Measurements from ENCODE around the gene MFSD2A.
A peak's percentile ranks its signal among the peaks of the same experiment; 100 is the strongest.
"Not testable (repeated sequence)": the region's sequence is repeated elsewhere in the genome, so short reads cannot be mapped to it uniquely, and the experiment has no call there.

MFSD2A gene

GRCh38 chr1:39954870-39955546 is at the start of gene MFSD2A:
Gene MFSD2A (plus strand): TSS chr1:39955145. CDS start chr1:39955293, 148 bp downstream.
- DNase-seq (ENCODE audit: low read depth in 2 of 2) = peak; percentile 84 to 92

DNA sequence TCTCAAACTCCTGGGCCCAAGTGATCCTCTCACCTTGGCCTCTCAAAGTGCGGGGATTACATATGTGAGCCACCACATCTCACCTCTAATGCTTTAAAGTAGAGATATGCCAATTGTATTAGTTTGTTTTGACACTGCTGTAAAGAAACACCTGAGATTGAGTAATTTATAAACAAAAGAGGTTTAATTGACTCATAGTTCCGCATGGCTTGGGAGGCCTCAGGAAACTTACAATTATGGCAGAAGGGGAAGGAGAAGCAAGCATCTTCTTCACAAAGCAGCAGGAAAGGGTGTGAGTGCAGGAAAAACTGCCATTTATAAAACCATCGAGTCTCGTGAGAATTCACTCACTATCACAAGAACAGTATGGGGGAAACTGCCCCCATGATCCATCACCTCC is 49.8 kb upstream of the MFSD2A start:
- no peak for DNase-seq (ENCODE audit: low read depth in 2 of 2)

GRCh38 chr1:39907528-39908453 is 47.2 kb upstream of the MFSD2A start:
- no peak for DNase-seq (ENCODE audit: low read depth in 2 of 2)

DNA sequence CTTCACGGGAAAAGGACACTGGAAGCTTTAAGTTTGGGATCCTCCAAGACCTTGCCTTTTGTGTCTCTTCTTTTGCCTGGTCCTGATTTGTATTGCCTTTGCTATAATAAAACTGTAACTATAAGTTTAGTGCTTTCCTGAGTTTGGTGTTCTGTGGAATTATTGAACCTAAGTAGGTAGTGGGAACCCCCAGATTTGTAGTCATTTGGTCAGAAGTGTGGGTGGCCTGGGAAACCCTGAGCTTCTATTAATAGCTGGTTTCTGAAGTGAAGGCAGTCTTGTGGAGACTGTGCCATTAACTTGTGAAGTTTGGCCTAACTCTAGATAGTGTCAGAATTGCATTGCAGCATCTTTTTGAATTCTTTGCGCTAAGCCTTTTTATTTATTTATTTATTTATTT is 46.4 kb upstream of the MFSD2A start:
- DNase-seq (ENCODE audit: low read depth in 2 of 2) = no peak

DNA sequence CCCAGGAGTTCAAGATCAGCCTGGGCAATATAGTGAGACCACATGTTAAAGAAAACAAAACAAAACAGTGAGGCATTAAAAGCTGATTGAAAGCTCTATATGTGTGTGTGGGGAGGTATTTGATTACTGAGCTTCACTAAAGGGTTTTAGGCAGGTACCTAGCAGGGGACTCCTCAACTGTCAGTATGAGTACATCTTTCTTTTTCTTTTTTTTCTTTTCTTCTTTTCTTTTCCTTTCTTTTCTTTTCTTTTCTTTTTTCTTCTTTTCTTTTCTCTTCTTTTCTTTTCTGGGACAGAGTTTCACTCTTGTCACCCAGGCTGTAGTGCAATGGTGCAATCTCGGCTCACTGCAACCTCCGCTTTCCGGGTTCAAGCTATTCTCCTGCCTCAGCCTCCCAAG is 44.7 kb upstream of the MFSD2A start:
- no peak for DNase-seq (ENCODE audit: low read depth in 2 of 2)

DNA sequence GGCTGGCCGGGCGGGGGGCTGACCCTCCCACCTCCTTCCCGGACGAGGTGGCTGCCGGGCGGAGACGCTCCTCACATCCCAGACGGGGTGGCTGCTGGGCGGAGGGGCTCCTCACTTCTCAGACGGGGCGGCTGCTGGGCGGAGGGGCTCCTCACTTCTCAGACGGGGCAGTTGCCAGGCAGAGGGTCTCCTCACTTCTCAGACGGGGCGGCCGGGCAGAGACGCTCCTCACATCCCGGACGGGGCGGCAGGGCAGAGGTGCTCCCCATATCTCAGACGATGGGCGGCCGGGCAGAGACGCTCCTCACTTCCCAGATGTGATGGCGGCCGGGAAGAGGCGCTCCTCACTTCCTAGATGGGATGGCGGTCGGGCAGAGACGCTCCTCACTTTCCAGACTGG is 41.8 kb upstream of the MFSD2A start:
- not testable (repeated sequence) for DNase-seq (ENCODE audit: low read depth in 2 of 2)

DNA sequence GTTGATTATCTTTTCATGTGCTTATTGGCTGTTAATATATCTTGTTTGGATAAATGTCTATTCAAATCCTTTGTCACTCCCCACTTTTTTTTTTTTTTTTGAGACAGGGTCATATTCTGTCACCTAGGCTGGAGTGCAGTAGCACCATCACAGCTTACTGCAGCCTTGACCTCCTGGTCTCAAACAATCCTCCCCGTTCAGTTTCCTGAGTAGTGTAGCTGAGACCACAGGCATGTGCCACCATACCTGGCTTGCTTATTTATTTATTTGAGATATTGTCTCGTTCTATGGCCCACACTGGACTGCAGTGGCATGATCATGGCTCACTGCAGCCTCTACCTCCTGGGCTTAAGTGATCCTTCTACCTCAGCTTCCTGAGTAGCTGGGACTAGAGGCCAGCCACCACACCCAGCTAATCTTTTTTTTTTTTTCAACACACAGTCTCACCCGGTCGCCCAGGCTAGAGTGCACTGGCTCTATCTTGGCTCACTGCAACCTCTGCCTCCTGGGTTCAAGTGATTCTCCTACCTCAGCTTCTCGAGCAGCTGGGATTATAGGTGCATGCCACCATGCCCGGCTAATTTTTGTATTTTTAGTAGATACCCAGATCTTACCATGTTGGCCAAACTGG is 39.3 kb upstream of the MFSD2A start:
- no peak for DNase-seq (ENCODE audit: low read depth in 2 of 2)

DNA sequence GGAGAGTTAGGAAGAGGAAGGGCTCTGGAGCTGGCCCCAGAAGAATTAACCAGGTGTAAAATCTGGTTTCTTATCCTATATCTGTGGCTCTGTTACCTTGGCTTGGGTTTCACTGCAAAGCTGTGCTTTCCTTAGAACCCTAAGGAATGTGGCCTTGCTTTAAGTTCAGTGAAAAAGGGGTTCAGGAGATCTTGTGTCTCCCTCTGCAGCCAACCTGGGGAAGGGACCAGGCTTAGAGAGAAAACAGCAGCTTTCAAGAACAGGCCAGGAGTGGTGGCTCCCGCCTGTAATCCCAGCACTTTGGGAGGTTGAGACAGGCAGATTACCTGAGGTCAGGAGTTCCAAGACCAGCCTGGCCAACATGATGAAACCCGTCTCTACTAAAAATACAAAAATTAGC is 37.1 kb upstream of the MFSD2A start:
- no peak for DNase-seq (ENCODE audit: low read depth in 2 of 2)

DNA sequence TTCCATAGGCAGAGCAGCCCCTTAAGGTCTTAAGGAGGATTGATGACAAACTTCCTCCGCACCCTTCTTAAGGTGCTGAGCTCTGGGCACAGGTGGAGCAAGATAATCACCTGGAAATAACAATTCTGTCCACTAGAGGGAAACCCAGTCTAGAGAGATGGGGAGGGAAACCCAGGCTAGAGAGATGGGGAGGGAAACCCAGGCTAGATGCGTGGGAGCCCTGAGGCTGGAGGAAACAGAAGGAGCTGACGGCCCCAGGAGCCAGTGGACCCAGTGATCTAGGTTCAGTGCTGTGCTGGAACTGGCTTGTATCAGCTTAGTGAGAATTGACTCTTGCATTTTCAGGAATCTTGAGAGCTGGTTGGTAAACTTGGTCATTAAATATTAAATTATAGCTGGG is 35.4 kb upstream of the MFSD2A start:
- DNase-seq (ENCODE audit: low read depth in 2 of 2) = peak; percentile 23 to 38

DNA sequence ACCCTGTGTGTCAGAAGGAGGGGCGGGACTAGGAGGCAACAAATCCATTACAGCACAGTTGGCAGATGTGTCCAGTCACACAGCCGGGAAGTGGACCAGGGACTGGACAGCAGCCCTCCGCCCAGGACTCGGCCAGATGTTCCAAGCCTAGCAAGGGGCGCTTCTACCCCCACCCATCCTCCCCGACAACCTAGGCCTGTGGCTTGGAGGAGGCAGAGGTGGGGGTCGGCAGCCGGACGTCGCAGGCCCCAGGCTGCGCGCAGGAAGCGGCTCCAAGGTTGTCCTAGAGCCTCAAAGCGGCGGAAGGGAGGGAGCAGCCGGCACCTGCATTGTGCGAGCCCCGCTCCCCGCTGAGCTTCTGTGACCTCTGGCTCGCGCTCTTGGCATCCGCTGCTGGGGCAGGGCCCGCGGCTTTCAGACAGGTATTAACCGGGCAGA is 32.7 kb upstream of the MFSD2A start:
- no peak for DNase-seq (ENCODE audit: low read depth in 2 of 2)

- no peak for DNase-seq (ENCODE audit: low read depth in 2 of 2)
Observed at GRCh38 chr1:39925721-39926342, 29.1 kb upstream of the MFSD2A start.

GRCh38 chr1:39926343-39926793 is 28.6 kb upstream of the MFSD2A start:
- DNase-seq (ENCODE audit: low read depth in 2 of 2) = no peak

GRCh38 chr1:39926820-39927219 is 28.1 kb upstream of the MFSD2A start:
- DNase-seq (ENCODE audit: low read depth in 2 of 2) = no peak

DNA sequence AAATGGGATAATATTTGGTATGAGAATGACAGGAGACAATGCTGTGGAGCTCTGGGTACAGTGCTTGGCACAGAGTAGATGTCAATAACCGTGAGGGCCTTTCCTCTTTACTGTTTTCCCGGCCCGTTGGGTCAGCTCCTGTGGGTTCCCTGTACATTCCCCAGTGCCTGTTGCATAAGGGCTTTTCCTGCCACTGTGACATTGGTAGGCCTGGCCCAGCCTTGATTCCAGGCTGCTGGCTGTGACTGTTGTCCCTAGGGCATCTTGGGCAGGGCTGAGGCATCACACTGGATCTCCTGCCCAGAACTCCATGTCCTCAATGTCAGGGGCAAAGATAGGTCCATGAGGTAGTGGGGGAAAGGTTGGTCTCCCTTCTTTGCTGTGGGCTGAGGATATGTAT is 27.4 kb upstream of the MFSD2A start:
- no peak for DNase-seq (ENCODE audit: low read depth in 2 of 2)

DNA sequence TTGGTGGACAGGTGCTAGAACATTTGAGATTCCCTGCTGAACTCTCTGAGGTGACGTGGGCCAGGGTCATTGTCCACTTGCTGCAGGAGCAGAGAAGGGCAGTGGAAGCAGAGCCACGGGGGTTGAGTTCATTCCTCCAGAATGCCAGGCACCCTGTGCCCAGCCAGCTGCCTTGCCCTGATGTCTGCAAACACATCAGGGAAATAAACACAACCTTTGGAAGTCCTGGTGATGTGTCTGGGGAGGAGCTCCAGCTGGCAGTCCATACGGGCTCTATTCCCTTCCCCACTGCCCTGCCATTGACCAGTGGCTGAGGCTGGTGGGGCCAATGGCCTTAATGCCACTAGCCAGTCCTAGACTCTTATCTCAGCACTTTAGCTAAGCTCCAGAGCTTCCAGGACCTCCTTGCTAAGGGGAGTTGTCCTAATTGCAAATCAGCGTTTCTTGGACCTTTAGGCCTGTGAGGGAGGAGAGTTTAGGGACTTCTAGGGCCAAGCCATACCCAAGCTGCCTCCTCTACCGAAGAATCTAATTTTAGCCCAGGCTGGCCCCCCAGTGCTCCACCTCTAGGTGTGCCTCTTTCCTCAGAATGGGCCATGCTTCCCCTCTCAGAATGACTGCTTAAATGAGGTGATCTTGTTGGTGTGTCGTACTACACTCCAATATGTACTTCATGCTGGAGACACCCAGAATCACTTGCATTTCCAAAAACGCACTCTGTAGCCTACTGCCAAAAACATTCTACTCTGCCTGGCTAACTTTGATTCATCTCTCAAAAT is 25.9 kb upstream of the MFSD2A start:
- no peak for DNase-seq (ENCODE audit: low read depth in 2 of 2)

DNA sequence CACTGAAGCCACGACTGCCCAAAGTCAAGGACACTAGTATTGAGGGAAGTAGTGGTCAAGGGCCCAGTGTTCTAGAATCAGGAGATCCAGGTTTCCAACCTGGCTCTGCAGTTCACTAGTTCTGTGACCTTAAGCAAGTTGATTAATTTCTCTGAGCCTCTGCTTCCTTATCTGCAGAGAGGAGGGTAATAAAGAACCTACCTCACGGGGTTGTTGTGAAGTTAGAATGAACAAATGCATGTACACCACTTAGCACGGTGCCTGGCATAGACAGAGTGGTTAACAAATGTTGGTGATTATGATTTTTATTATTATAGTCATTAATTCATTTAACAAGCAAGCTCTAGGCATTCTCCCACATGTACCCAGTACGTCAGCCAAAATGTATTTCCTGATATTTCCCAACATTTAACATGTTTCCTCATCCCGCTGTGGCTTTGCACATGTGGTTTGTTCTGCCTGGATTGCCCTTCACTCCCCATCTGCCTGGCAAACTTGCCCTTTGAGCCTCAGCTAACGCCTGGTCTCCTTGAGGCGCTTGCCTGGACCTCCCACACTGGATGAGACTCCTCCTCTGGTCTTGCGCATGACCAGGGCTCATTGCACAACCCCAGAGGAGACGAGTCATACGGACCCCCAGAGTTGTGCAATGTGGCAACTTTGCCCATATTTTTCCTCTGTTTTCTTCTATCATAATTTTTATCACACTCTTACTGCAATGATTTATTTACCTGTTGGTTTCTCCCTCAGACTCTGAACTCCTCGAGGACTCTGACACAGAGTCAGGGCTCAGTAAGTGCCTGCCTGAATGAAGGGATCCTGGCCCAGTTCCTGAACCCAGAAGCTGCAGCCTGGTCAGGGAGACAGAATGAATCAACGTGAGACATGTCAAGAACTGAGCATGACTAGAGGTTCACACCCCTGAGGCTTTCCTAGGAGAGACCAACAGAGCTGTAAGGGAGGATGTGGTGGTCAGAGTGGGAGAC is 20.7 kb upstream of the MFSD2A start:
- DNase-seq (ENCODE audit: low read depth in 2 of 2) = no peak

GRCh38 chr1:39936724-39937491 is 18.0 kb upstream of the MFSD2A start:
- no peak for DNase-seq (ENCODE audit: low read depth in 2 of 2)

DNA sequence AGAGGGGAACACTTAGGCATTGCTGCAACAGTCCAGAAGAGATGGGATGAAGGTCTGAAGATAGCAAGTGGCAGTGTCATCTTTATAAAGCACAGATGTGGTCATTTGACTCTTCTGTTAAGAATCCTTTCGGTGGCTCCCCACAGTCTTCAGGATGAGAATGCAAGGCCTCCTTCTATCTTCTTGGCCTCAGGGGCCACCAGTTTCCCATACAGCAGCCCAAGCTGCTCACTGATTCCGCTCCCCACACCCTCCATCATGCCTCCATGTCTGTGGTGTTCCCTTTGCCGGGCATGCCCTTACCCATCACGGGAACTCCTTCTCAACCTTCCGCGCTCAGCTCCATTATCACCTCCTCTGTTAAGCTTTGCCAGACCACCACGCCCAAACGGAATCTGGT is 16.1 kb upstream of the MFSD2A start:
- DNase-seq (ENCODE audit: low read depth in 2 of 2) = no peak

DNA sequence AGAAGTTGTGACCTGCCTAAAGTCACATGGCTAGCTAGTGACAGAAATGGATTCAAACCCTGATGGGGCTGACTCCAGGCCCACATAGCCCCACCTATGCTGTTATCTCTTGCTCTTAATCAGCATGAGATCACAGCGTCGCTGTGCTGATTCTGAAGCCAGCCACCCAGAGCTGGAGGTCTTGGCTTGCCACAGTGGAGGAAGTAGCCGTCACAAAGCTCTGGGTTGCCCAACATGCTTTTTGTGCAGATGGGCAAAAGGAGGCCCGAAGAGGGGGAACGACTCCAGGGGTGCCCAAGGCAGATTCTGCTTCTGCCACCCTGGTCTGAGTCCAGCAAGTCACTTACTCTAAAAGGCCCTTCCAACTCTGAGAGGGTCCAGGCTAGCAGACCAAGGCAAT is 14.7 kb upstream of the MFSD2A start:
- no peak for DNase-seq (ENCODE audit: low read depth in 2 of 2)
